Smooth muscle cell (in vitro differentiated cells): ENCODE data around the gene CACNA1F. TPM values are rescaled to one million over a fixed set of nuclear protein-coding genes. Genes with fewer than 3 reads are reported as not detected.

Experiments
- DNase-seq: peaks from one replicate; lab custom pipeline; 2025; ENCODE audit not compliant: unreplicated experiment; lab: John Stamatoyannopoulos, UW
- H2AFZ ChIP-seq: fragments of 200-600 bp; sonication (generic); 2 replicates; pipeline ENCODE4 v1.6.0; 2016; ENCODE audit warnings: antibody characterized with exemption, low read depth, mild to moderate bottlenecking
- H3F3A ChIP-seq: fragments of 200-600 bp; sonication (generic); 2 replicates; pipeline ENCODE4 v1.6.0; 2017; ENCODE audit warnings: antibody characterized with exemption, low read depth
- H3K27ac ChIP-seq: fragments of 200-600 bp; sonication (generic); 2 replicates; pipeline ENCODE4 v1.5.1; 2016; ENCODE audit warnings: low read depth, mild to moderate bottlenecking
- H3K27me3 ChIP-seq: fragments of 200-600 bp; sonication (generic); 2 replicates; pipeline ENCODE4 v1.6.1; 2016; ENCODE audit warnings: low read depth, mild to moderate bottlenecking
- H3K36me3 ChIP-seq: fragments of 200-600 bp; sonication (generic); 2 replicates; pipeline ENCODE4 v1.5.1; 2016; ENCODE audit warnings: low read depth
- H3K4me1 ChIP-seq: fragments of 200-600 bp; sonication (generic); 2 replicates; pipeline ENCODE4 v1.5.1; 2016; ENCODE audit warnings: low read depth
- H3K4me2 ChIP-seq: fragments of 200-600 bp; sonication (generic); 2 replicates; pipeline ENCODE4 v1.6.0; 2016; ENCODE audit warnings: mild to moderate bottlenecking
- H3K4me3 ChIP-seq: fragments of 200-600 bp; sonication (generic); 2 replicates; pipeline ENCODE4 v1.5.1; 2016; ENCODE audit warnings: mild to moderate bottlenecking
- H3K79me2 ChIP-seq: fragments of 200-600 bp; sonication (generic); 2 replicates; pipeline ENCODE4 v1.6.0; 2016; ENCODE audit warnings: low read depth, mild to moderate bottlenecking
- H3K9ac ChIP-seq: fragments of 200-600 bp; sonication (generic); 2 replicates; pipeline ENCODE4 v1.6.0; 2016; ENCODE audit warnings: low read depth
- H3K9me3 ChIP-seq: fragments of 200-600 bp; sonication (generic); replicated peaks from 2 replicates; pipeline ENCODE4 v1.5.1; 2016; ENCODE audit warnings: low read depth
- H4K20me1 ChIP-seq: fragments of 200-600 bp; sonication (generic); 2 replicates; pipeline ENCODE4 v1.6.0; 2016; ENCODE audit warnings: low read depth
- CTCF ChIP-seq: fragments of 200-600 bp; sonication (generic); IDR thresholded peaks from 2 replicates; pipeline ENCODE4 v1.5.1; 2017; ENCODE audit warnings: borderline replicate concordance, mild to moderate bottlenecking, antibody characterized with exemption; ENCODE audit not compliant: insufficient read depth, poor library complexity, severe bottlenecking
- WGBS: methylation state at CpG from one replicate; pipeline ENCODE4 v1.1.7; 2016; ENCODE audit warnings: low lambda C conversion rate; 5-methylcytosine and 5-hydroxymethylcytosine counted together
- polyA plus RNA-seq: library from polyadenylated mRNA; unstranded; fragments of >200 nt; fragmentation: Nextera tagmentation; extraction: Ambion mirVana; gene quantifications from 2 replicates; pipeline ENCODE4 v1.2.1, GENCODE V29; 2016
- total RNA-seq: library from RNA; depleted of rRNA; stranded (reverse); fragments of >200 nt; gene quantifications from 2 replicates; pipeline ENCODE4 v1.2.3, GENCODE V29; 2014

CACNA1F gene
- total and polyA plus RNA-seq, 2 experiments from 2014 or later, result 0.34 TPM; not detected in 1

DNA sequence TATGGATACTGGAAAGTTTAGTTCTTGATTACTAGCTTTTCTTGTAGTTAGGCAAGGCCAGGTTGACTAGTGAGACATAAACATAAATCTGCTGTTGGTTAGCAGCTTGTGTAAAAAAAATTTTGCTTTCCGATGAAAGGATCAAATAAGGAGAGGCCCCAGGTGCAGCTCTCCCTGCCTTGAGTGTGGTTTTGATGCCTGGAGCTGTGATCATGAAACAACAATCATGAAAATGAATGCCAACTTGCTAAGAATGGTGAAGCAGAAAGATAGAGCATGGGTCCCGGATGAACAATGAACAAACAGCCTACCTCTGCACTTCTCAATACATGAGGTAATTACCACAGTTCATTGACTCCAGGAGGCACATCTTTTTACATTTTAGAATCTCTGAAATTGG is 18.7 kb downstream of the CACNA1F start:
- 65% methylated on average over 2 of the region's 2 CpGs for WGBS
- Histone ChIP-seq H4K20me1 (no peaks in the 10 kb centered on the region), H3K4me3 (no peak overlapping the region), H3K27ac (no peak overlapping the region), H3K36me3 (no peaks in the 10 kb centered on the region), H3K4me2 (no peak overlapping the region), H3F3A (no peaks in the 10 kb centered on the region), H3K9ac (no peak overlapping the region), H3K27me3 (no peaks in the 10 kb centered on the region), H3K79me2 (no peaks in the 10 kb centered on the region), H3K4me1 (no peaks in the 10 kb centered on the region), H2AFZ (no peak overlapping the region), H3K9me3 (no peaks in the 10 kb centered on the region)
- TF ChIP-seq CTCF, result no peak
- no peak for DNase-seq

DNA sequence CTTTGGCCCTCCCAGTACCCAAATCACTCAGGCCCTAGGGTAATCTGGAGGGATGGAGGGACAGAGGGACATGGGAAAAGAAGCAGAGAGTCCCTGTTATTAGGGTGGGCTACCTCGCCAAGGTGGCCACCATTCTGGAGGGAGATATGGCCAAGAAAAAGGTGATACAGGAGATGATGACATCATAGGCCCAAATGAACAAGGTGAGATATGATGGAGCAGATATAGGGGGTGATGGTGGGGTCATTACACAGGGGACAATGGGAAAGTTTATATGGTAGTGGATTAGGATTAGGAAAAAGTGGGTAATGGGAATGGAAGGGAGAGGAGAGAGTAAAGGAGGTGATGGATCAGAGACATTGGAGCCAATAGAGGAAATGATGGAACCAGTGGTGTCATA is 20.3 kb downstream of the CACNA1F start:
- Histone ChIP-seq H3F3A (no peaks in the 10 kb centered on the region), H3K36me3 (no peaks in the 10 kb centered on the region), H3K4me3 (no peak overlapping the region), H3K27ac (no peak overlapping the region), H3K9ac (no peak overlapping the region), H3K27me3 (no peaks in the 10 kb centered on the region), H4K20me1 (no peaks in the 10 kb centered on the region), H3K4me1 (no peaks in the 10 kb centered on the region), H3K4me2 (no peak overlapping the region), H2AFZ (no peak overlapping the region), H3K79me2 (no peaks in the 10 kb centered on the region), H3K9me3 (no peaks in the 10 kb centered on the region)
- DNase-seq, result no peak
- 50% methylated on average over 1 of the region's 1 CpG for WGBS
- no peak for TF ChIP-seq CTCF

DNA sequence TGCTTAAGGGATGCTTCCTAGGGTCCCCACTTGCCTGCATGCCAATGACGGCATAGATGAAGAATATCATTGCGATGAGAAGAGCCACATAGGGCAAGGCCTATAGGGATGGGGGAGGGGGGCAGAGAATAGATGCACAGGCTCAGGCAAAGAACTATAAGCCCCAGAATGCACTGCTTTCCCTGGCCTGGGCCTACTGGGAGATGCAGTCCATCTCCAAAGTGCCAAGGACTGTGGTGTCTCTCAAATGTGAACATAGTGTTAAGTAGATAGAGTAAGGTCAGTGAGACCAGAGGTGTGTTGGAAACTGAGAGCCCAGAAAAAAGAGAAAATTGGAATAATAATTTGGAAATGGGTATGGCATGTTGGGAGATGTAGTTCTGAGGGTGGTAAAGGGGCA is 20.9 kb downstream of the CACNA1F start:
- Histone ChIP-seq H3F3A (no peaks in the 10 kb centered on the region), H3K36me3 (no peaks in the 10 kb centered on the region), H3K79me2 (no peaks in the 10 kb centered on the region), H3K27me3 (no peaks in the 10 kb centered on the region), H2AFZ (no peak overlapping the region), H3K9me3 (no peaks in the 10 kb centered on the region), H3K4me2 (no peak overlapping the region), H4K20me1 (no peaks in the 10 kb centered on the region), H3K9ac (no peak overlapping the region), H3K4me3 (no peak overlapping the region), H3K4me1 (no peaks in the 10 kb centered on the region), H3K27ac (no peak overlapping the region)
- no peak for TF ChIP-seq CTCF
- no peak for DNase-seq
- WGBS, result 82% methylated on average over 2 of the region's 2 CpGs

GRCh38 chrX:49211074-49211473 is 22.1 kb downstream of the CACNA1F start:
- H3K36me3 ChIP-seq, result no peaks in the 10 kb centered on the region
- TF ChIP-seq CTCF, result no peak
- no peak overlapping the region for H3K9ac ChIP-seq
- no peaks in the 10 kb centered on the region for H3K9me3 ChIP-seq
- no peaks in the 10 kb centered on the region for H4K20me1 ChIP-seq
- no peaks in the 10 kb centered on the region for H3K4me1 ChIP-seq
- H3K79me2 ChIP-seq, result no peaks in the 10 kb centered on the region
- H2AFZ ChIP-seq, result no peak overlapping the region
- no peak overlapping the region for H3K4me2 ChIP-seq
- 84% methylated on average over 9 of the region's 9 CpGs for WGBS
- no peak overlapping the region for H3K4me3 ChIP-seq
- no peak for DNase-seq
- H3F3A ChIP-seq, result no peaks in the 10 kb centered on the region
- H3K27me3 ChIP-seq, result no peaks in the 10 kb centered on the region
- H3K27ac ChIP-seq, result no peak overlapping the region
